Endothelial cell of umbilical vein (primary cell): ENCODE data around the gene CXADR. TPM values are rescaled to one million over a fixed set of nuclear protein-coding genes. Genes with fewer than 3 reads are reported as not detected.
A peak's percentile ranks its signal among the peaks of the same experiment; 100 is the strongest.

Source experiments
- BruUV-seq: library from RNA; stranded (reverse); fragments of 400-500 nt; replicated peaks from 2 replicates; lab custom pipeline; 2021; lab: Mats Ljungman, UMichigan
- CTCF ChIA-PET: fragments of 300-600, 350-600 bp; sonication (Branson Sonifier 250); formaldehyde crosslinking; loops from one replicate; lab custom pipeline; 2021; ENCODE audit warnings: antibody characterized with exemption, inconsistent platforms; lab: Charles Lee
- POLR2A ChIA-PET: fragments of 300-600, 350-600 bp; sonication (Branson Sonifier 250); formaldehyde crosslinking; loops from one replicate; lab custom pipeline; 2021; ENCODE audit warnings: antibody characterized with exemption, inconsistent platforms; lab: Charles Lee
- DNase-seq: peaks from one replicate; pipeline ENCODE4 v3.0.0-alpha.2; 2011; ENCODE audit warnings: low read depth, low spot score
- FAIRE-seq: peaks from 2 replicates; lab custom pipeline; 2011; peaks lifted over from hg19 to GRCh38; lab: Jason Lieb, UNC
- H2AFZ ChIP-seq: 2 replicates; pipeline ENCODE4 v1.6.0; 2012; ENCODE audit warnings: low read depth, low read length, control low read depth, inconsistent platforms
- H3K27ac ChIP-seq: 2 replicates; pipeline ENCODE4 v1.5.1; 2011; ENCODE audit warnings: low read depth, mild to moderate bottlenecking, control low read depth, low read length, moderate library complexity; ENCODE audit not compliant: insufficient read depth
- H3K27me3 ChIP-seq, 2 experiments: 2 replicates each; pipeline versions ENCODE4 v1.6.0 to v1.6.1; 2011; ENCODE audit warnings: low read length in 2 of 2, mixed read lengths in 1 of 2; ENCODE audit not compliant: control insufficient read depth in 2 of 2, insufficient read depth in 2 of 2
- H3K36me3 ChIP-seq, 2 experiments: 2 replicates in 1 of 2; 3 replicates in 1 of 2; pipeline ENCODE4 v1.5.1; 2011; ENCODE audit warnings: low read length in 2 of 2, mild to moderate bottlenecking in 1 of 2, moderate library complexity in 1 of 2; ENCODE audit not compliant: control insufficient read depth in 2 of 2, insufficient read depth in 2 of 2; ENCODE audit errors: extremely low read depth in 1 of 2
- H3K4me1 ChIP-seq: 3 replicates; pipeline ENCODE4 v1.5.1; 2011; ENCODE audit warnings: mild to moderate bottlenecking, low read length; ENCODE audit not compliant: control insufficient read depth, insufficient read depth; ENCODE audit errors: extremely low read depth
- H3K4me2 ChIP-seq: 2 replicates; pipeline ENCODE4 v1.6.1; 2011; ENCODE audit warnings: low read length, control low read depth, mixed read lengths; ENCODE audit not compliant: insufficient read depth
- H3K4me3 ChIP-seq, 3 experiments: fragments of 200-600 bp in 1 of 3; sonication (generic), shearing (Covaris generic) in 1 of 3; replicated peaks in 1 of 3; 2 replicates each; pipeline ENCODE4 v1.5.1; 2011 to 2016; ENCODE audit warnings: control low read depth in 3 of 3, low read length in 3 of 3, mild to moderate bottlenecking in 2 of 3, inconsistent platforms in 1 of 3, low read depth in 1 of 3, moderate library complexity in 1 of 3; ENCODE audit not compliant: insufficient read depth in 1 of 3
- H3K79me2 ChIP-seq: 2 replicates; pipeline ENCODE4 v1.6.0; 2012; ENCODE audit warnings: low read length, inconsistent platforms; ENCODE audit not compliant: control insufficient read depth, insufficient read depth
- H3K9ac ChIP-seq: replicated peaks from 2 replicates; pipeline ENCODE3; 2011; ENCODE audit warnings: low read length, control low read depth; ENCODE audit not compliant: insufficient read depth; ENCODE audit errors: extremely low read depth
- H3K9me1 ChIP-seq: replicated peaks from 3 replicates; pipeline ENCODE4 v1.6.0; 2011; ENCODE audit warnings: mild to moderate bottlenecking, low read length; ENCODE audit not compliant: control insufficient read depth, insufficient read depth; ENCODE audit errors: extremely low read depth
- H3K9me3 ChIP-seq: replicated peaks from 2 replicates; pipeline ENCODE4 v1.5.1; 2012; ENCODE audit warnings: low read length, inconsistent platforms; ENCODE audit not compliant: control insufficient read depth, insufficient read depth
- H4K20me1 ChIP-seq: replicated peaks from 2 replicates; pipeline ENCODE3; 2011; ENCODE audit warnings: mild to moderate bottlenecking, low read length; ENCODE audit not compliant: control insufficient read depth, insufficient read depth; ENCODE audit errors: extremely low read depth
- EZH2 ChIP-seq: IDR thresholded peaks from 2 replicates; pipeline ENCODE4 v1.6.1; 2012; ENCODE audit warnings: borderline replicate concordance, low read depth, mild to moderate bottlenecking, moderate library complexity, low read length, inconsistent platforms; ENCODE audit not compliant: severe bottlenecking
- FOS ChIP-seq: IDR thresholded peaks from 2 replicates; pipeline ENCODE4 v1.6.1; 2011; ENCODE audit warnings: mild to moderate bottlenecking, low read length, moderate library complexity, borderline replicate concordance; ENCODE audit not compliant: insufficient read depth
- GATA2 ChIP-seq: IDR thresholded peaks from 2 replicates; pipeline ENCODE4 v1.7.0; 2011; ENCODE audit warnings: low read depth, mild to moderate bottlenecking, moderate library complexity, mixed read lengths, low read length; ENCODE audit not compliant: insufficient read length, insufficient read depth
- JUN ChIP-seq: IDR thresholded peaks from 2 replicates; pipeline ENCODE4 v1.6.1; 2011; ENCODE audit warnings: borderline replicate concordance, low read depth; ENCODE audit not compliant: insufficient read length, insufficient read depth
- MYC ChIP-seq: IDR thresholded peaks from one replicate; pipeline ENCODE4 v1.6.1; 2011; ENCODE audit warnings: mild to moderate bottlenecking, low read depth, low read length
- POLR2A ChIP-seq: IDR thresholded peaks from 2 replicates; pipeline ENCODE4 v1.6.1; 2012; ENCODE audit warnings: low read depth, mild to moderate bottlenecking, control low read depth, low read length
- POLR2AphosphoS5 ChIP-seq: IDR thresholded peaks from 2 replicates; pipeline ENCODE4 v1.6.1; 2012; ENCODE audit warnings: low read depth, mild to moderate bottlenecking, control low read depth, low read length, moderate library complexity; ENCODE audit not compliant: insufficient read depth
- dilution Hi-C: fragments of 300-500 bp; cut with MboI; formaldehyde crosslinking; loops from one replicate; pipeline ENCODE4 v1.15.0; 2019; ENCODE audit warnings: low sequenced_read_pairs; ENCODE audit not compliant: extremely low pct_ligation_motif_present
- intact Hi-C: fragments of 100-400 bp; cut with micrococcal nuclease; formaldehyde crosslinking; loops from one replicate; pipeline ENCODE4 v1.10.0; 2022
- polyA plus RNA-seq, 4 experiments: library from polyadenylated mRNA; depleted of rRNA in 3 of 4; stranded (reverse) in 3 of 4; unstranded in 1 of 4; fragments of >200 nt; gene quantifications; 2 replicates each; pipeline versions ENCODE4 v1.2.1 to v1.2.3, GENCODE V29; 2011 to 2012; ENCODE audit warnings: missing spikeins in 1 of 4
- total RNA-seq: library from RNA; stranded (reverse); gene quantifications from 2 replicates; pipeline ENCODE4 v1.2.3, GENCODE V29; 2021
- TF ChIP-seq, protein P1 (sequence below): IDR thresholded peaks from 2 replicates; pipeline ENCODE4 v1.6.1; 2011; ENCODE audit not compliant: insufficient read depth, insufficient read length
- TF ChIP-seq, protein P2 (sequence below), 2 donors: IDR thresholded peaks; 1 replicate in 1 of 2; 2 replicates in 1 of 2; pipeline ENCODE4 v1.5.1; 2011; ENCODE audit warnings: low read length in 2 of 2, mild to moderate bottlenecking in 2 of 2, moderate library complexity in 2 of 2, control low read depth in 1 of 2, inconsistent platforms in 1 of 2, low read depth in 1 of 2; ENCODE audit not compliant: insufficient read depth in 1 of 2; ENCODE audit errors: extremely low read depth in 1 of 2

CXADR gene
- total and polyA plus RNA-seq, 2 donors (not counting 3 experiments of a cell fraction or from before 2014, with no cell fraction given) = 3.2 to 12.2 TPM

DNA sequence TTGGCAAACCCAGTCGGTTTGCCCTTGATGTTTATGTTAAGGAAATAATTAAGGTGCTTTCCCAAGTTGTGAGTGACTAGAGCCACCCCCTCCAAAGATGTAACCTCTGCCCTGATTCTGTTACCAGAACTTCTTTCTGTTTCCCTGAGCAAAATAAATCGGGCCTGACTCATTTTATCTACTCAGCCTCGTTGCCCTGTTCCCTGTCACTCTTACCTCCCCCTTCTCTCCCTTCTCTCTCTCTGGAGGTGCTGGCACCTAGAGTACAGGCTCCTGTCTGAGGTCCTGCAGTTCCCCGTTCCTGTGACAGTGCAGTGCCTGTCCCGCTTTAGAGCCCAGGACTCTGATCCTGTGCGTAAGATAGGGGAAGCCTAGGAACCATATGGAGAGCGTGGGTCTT is 35.4 kb downstream of the CXADR start:
- H3K4me1 ChIP-seq = no peaks in the 10 kb centered on the region
- H2AFZ ChIP-seq = no peak overlapping the region
- FAIRE-seq (peak; percentile 59), DNase-seq (no peak)
- no peak overlapping the region for H3K4me3 ChIP-seq
- no peaks in the 10 kb centered on the region for H4K20me1 ChIP-seq
- no peak overlapping the region for H3K9ac ChIP-seq
- no peaks in the 10 kb centered on the region for H3K27me3 ChIP-seq
- no peaks in the 10 kb centered on the region for H3K79me2 ChIP-seq
- ChIA-PET POLR2A (no interaction called here), CTCF (interaction anchor here (1.2 to 2.4 kb wide), 2 partner anchors 38 to 161 kb away, joined by 4 to 23 read pairs; no protein-coding TSS in a partner anchor)
- no peak for TF ChIP-seq FOS
- TF ChIP-seq, protein P1, sequence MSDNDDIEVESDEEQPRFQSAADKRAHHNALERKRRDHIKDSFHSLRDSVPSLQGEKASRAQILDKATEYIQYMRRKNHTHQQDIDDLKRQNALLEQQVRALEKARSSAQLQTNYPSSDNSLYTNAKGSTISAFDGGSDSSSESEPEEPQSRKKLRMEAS = no peak
- TF ChIP-seq EZH2 = no peak
- TF ChIP-seq POLR2AphosphoS5 = no peak
- TF ChIP-seq MYC = no peak
- no peak for TF ChIP-seq POLR2A
- no peak for TF ChIP-seq GATA2
- TF ChIP-seq JUN = no peak
- TF ChIP-seq, protein P2, sequence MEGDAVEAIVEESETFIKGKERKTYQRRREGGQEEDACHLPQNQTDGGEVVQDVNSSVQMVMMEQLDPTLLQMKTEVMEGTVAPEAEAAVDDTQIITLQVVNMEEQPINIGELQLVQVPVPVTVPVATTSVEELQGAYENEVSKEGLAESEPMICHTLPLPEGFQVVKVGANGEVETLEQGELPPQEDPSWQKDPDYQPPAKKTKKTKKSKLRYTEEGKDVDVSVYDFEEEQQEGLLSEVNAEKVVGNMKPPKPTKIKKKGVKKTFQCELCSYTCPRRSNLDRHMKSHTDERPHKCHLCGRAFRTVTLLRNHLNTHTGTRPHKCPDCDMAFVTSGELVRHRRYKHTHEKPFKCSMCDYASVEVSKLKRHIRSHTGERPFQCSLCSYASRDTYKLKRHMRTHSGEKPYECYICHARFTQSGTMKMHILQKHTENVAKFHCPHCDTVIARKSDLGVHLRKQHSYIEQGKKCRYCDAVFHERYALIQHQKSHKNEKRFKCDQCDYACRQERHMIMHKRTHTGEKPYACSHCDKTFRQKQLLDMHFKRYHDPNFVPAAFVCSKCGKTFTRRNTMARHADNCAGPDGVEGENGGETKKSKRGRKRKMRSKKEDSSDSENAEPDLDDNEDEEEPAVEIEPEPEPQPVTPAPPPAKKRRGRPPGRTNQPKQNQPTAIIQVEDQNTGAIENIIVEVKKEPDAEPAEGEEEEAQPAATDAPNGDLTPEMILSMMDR (IDR thresholded peaks at IDR 0.05; ENCODE audit: extremely low read depth in 1 of 2, insufficient read depth in 1 of 2, low read depth in 1 of 2, low read length in 2 of 2) = no peak
- dilution Hi-C loops = no loop called here
- no peaks in the 10 kb centered on the region for H3K36me3 ChIP-seq
- BruUV-seq = no TSS peak
- H3K27ac ChIP-seq = no peak overlapping the region
- no peaks in the 10 kb centered on the region for H3K9me3 ChIP-seq
- intact Hi-C loops = no loop called here
- H3K4me2 ChIP-seq = no peak overlapping the region
- no peaks in the 10 kb centered on the region for H3K9me1 ChIP-seq
